Tibial nerve (tissue), 4 donors: ENCODE data around the gene KPTN.

Experiments
- EP300 ChIP-seq, 2 donors: sonication (generic); formaldehyde crosslinking; IDR thresholded peaks; one replicate each; pipeline ENCODE4 v1.6.1; 2017; ENCODE audit warnings: antibody characterized with exemption in 2 of 2, mild to moderate bottlenecking in 1 of 2
- POLR2A ChIP-seq, 2 donors: fragments of 450-650 bp; IDR thresholded peaks; one replicate each; pipeline ENCODE4 v1.6.1; 2017; ENCODE audit warnings: antibody characterized with exemption in 2 of 2, mild to moderate bottlenecking in 2 of 2, moderate library complexity in 2 of 2
- TF ChIP-seq, protein P1 (sequence below), 5 experiments: fragments of 200-600 bp in 3 of 5; fragments of 450-650 bp in 2 of 5; sonication (generic) in 3 of 5; IDR thresholded peaks; one replicate each; pipeline ENCODE4 v1.5.1; 2016 to 2019; ENCODE audit warnings: antibody characterized with exemption in 5 of 5, mild to moderate bottlenecking in 3 of 5, moderate library complexity in 2 of 5

DNA sequence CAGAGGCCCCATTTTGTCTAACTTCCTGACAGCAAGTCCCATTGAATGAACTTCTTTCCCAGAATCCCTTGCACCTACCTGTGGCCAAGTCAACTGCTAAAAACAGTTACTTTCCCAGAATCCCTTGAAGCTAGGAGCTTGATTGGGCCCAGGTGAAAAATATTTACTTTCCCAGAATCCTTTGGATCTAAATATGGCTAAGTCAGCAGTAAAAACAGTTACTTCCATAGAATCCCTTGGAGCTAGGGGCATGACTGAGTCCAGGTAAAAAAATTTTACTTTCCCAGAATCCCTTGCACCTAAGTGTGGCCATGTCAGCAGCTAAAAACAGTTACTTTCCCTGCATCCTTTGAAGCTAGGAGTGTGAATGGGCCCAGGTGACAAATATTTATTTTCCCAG, 51.5 kb downstream of the KPTN start:
- no peak for TF ChIP-seq EP300 (IDR thresholded peaks at IDR 0.05)
- no peak for TF ChIP-seq POLR2A (IDR thresholded peaks at IDR 0.05)
- TF ChIP-seq, protein P1, sequence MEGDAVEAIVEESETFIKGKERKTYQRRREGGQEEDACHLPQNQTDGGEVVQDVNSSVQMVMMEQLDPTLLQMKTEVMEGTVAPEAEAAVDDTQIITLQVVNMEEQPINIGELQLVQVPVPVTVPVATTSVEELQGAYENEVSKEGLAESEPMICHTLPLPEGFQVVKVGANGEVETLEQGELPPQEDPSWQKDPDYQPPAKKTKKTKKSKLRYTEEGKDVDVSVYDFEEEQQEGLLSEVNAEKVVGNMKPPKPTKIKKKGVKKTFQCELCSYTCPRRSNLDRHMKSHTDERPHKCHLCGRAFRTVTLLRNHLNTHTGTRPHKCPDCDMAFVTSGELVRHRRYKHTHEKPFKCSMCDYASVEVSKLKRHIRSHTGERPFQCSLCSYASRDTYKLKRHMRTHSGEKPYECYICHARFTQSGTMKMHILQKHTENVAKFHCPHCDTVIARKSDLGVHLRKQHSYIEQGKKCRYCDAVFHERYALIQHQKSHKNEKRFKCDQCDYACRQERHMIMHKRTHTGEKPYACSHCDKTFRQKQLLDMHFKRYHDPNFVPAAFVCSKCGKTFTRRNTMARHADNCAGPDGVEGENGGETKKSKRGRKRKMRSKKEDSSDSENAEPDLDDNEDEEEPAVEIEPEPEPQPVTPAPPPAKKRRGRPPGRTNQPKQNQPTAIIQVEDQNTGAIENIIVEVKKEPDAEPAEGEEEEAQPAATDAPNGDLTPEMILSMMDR (IDR thresholded peaks at IDR 0.05), result no peak
